Naive thymus-derived CD8-positive, alpha-beta T cell (primary cell): Measurements from ENCODE around the gene MACROD2. TPM values are rescaled to one million over a fixed set of nuclear protein-coding genes. Genes with fewer than 3 reads are reported as not detected.

ENCODE experiments used
- ATAC-seq, 2 donors: fragments of 150-1000 bp; cut with Tn5 transposase in 1 of 2; sonication (Bioruptor Pico), chemical (Tn5 transposase) in 1 of 2; 1 replicate in 1 of 2; 2 replicates in 1 of 2; pipeline ENCODE4 v1.10.0; 2021; ENCODE audit warnings: mild to moderate bottlenecking in 2 of 2, moderate library complexity in 2 of 2
- POLR2A ChIA-PET: fragments of 350-600 bp; sonication (Branson Sonifier 250); formaldehyde crosslinking; loops from one replicate; lab custom pipeline; 2021; ENCODE audit warnings: antibody characterized with exemption; lab: Charles Lee
- DNase-seq, 10 donors: peaks; one replicate each; pipeline versions ENCODE4 v3.0.0 to v3.0.0-alpha.2; 2020 to 2022
- H3K27ac Mint-ChIP-seq, 10 donors: one replicate each; pipeline ENCODE4 v1.8.0; 2020 to 2022; ENCODE audit warnings: mild to moderate bottlenecking in 10 of 10, mixed read lengths in 10 of 10, moderate library complexity in 4 of 10, inconsistent platforms in 1 of 10
- H3K27me3 Mint-ChIP-seq, 5 donors: one replicate each; pipeline ENCODE4 v1.8.0; 2021 to 2022; ENCODE audit warnings: mixed read lengths in 5 of 5
- H3K36me3 Mint-ChIP-seq, 3 donors: one replicate each; pipeline ENCODE4 v1.8.0; 2020 to 2022; ENCODE audit warnings: mixed read lengths in 3 of 3, mild to moderate bottlenecking in 2 of 3, inconsistent platforms in 1 of 3
- H3K4me1 Mint-ChIP-seq, 4 donors: one replicate each; pipeline ENCODE4 v1.8.0; 2021 to 2022; ENCODE audit warnings: mixed read lengths in 4 of 4
- H3K4me3 Mint-ChIP-seq, 10 donors: one replicate each; pipeline ENCODE4 v1.8.0; 2020 to 2022; ENCODE audit warnings: mild to moderate bottlenecking in 10 of 10, mixed read lengths in 10 of 10, moderate library complexity in 6 of 10, inconsistent platforms in 1 of 10
- H3K9me3 Mint-ChIP-seq, 9 donors: one replicate each; pipeline ENCODE4 v1.8.0; 2020 to 2022; ENCODE audit warnings: mixed read lengths in 9 of 9, mild to moderate bottlenecking in 3 of 9, inconsistent platforms in 1 of 9, moderate library complexity in 1 of 9
- polyA plus RNA-seq, 3 donors: library from polyadenylated mRNA; unstranded; fragments of 300-500 nt; fragmentation: Illumina TruSeq; gene quantifications; one replicate each; pipeline ENCODE4 v1.2.3, GENCODE V29; 2021
- total RNA-seq, 8 experiments: library from RNA in 2 of 8; stranded (reverse) in 2 of 8; gene quantifications; one replicate each; pipeline ENCODE4 v1.2.3 and lab custom pipeline; 2021 to 2026

Gene MACROD2
- total and polyA plus RNA-seq, 5 experiments from 2014 or later: 0.18 to 1.1 (median 0.60) TPM; not detected in 2

DNA sequence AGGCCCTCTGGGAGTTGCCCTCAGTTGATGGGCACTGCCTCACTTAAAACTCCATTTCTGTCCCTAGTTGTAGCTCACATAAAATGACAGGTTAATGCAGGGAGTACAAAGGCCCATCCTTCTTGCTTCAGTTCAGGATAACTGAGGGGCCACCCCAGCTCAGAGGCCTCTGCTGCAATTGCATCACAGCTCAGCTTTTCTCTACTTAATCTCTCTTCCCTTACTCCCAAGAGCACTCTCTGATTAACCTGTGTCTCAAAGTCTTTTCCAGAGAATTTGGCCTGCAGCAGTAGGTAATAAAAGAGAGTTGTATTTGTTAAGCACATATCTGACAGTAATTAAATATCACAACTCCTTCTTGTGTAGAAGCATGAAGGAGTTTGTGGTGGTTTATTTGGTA is 383.0 kb downstream of the MACROD2 start:
- no peak overlapping the region for H3K27ac Mint-ChIP-seq
- DNase-seq (no peak), ATAC-seq (no peak)
- H3K4me1 Mint-ChIP-seq: no peaks in the 10 kb centered on the region
- POLR2A ChIA-PET: no interaction called here
- no peak overlapping the region for H3K4me3 Mint-ChIP-seq
- no peaks in the 10 kb centered on the region for H3K36me3 Mint-ChIP-seq
- H3K9me3 Mint-ChIP-seq: peaks cover 2 to 13% (median 9%) of the 10 kb centered on the region in 9 donors
- H3K27me3 Mint-ChIP-seq: no peaks in the 10 kb centered on the region

DNA sequence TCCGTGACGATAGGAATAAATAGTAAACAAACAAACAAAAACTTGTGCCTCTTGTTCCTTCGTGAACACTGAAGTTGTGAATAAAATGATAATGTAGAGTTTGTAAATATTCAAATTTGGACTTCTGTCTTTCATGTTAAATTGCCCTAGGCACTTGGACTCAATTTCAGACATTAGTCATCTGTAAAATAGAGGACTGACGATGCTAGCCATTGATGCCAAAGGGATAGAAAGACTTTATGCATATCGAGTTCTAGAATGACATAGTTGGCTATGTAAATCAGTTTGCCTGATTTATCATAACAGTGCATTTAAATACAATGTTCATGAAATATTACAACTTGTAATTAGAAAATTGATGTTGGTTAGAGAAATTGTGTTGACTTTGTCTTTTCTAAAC is 388.0 kb downstream of the MACROD2 start:
- Mint-ChIP-seq H3K27me3 (no peaks in the 10 kb centered on the region), H3K4me1 (no peaks in the 10 kb centered on the region), H3K9me3 (peaks cover 7 to 29% (median 14%) of the 10 kb centered on the region in 9 donors), H3K4me3 (no peak overlapping the region), H3K27ac (no peak overlapping the region), H3K36me3 (peaks cover 0 to 2% (median 0%) of the 10 kb centered on the region in 3 donors)
- POLR2A ChIA-PET: no interaction called here
- DNase-seq (no peak), ATAC-seq (no peak)

DNA sequence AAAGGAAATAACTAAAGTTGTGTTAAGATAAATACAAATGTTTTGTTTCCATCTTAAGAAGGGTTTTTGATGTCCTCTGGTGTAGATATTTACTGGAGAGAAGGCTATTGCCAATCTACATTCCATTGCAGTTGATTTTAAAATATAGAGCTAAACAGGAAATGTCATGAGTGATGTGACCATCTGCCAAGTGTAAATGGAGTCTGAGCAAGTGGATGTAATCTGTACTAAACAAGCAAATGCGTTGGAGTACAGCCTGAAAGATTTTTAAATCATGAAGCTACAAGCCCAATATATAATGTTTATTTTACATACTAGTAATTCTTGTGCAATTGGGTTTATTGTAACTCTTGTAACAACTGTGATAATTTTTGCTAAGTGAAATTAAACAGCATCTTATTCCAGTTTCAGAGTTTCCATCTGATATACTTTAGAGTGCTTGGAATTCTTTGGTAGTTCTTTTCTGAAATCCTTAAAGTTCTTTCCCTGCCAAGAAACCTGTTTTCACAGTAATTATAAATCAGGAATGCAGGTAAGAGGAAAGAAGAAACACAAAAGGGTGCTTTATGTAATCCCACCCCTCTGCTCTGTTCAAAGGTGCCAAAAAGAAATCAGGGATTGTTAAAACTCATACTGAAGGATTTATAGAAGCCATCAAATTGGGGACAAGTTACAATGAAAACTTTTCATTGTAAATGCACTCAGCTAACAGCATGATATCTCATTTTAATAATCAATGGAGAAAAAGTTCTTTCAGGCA is 389.3 kb downstream of the MACROD2 start:
- Mint-ChIP-seq H3K4me3 (no peak overlapping the region), H3K36me3 (peaks cover 0 to 5% (median 0%) of the 10 kb centered on the region in 3 donors), H3K4me1 (no peaks in the 10 kb centered on the region), H3K27ac (no peak overlapping the region), H3K9me3 (peaks cover 7 to 29% (median 15%) of the 10 kb centered on the region in 9 donors), H3K27me3 (no peaks in the 10 kb centered on the region)
- no peak for DNase-seq
- POLR2A ChIA-PET: no interaction called here
- ATAC-seq: no peak

DNA sequence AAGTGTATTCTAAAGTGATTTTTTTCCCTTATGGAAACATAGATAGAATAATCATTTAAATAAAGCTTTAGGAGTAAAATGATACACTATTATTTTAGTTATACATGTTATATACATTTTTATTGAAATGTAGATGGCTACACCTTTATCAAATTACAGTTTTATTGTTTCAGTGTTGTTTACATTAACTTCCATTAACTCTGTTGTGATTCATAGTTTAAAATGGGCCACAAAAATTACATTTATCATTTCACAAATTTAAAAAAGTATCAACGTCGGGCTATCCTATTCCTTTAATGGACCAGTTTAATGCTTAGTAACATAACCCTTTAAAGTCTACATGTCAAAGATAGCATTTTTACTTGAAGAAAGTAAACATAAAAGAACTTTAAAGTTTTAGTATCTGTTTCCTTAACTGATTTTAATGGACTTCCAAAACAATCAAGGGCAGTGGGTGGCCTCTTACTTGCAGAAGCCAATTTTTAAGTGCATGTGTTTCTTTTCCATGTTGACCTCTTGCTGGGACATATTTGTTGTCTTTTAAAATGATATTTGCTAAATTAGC is 389.9 kb downstream of the MACROD2 start:
- POLR2A ChIA-PET: no interaction called here
- H3K9me3 Mint-ChIP-seq: peaks cover 7 to 31% (median 14%) of the 10 kb centered on the region in 9 donors
- H3K27ac Mint-ChIP-seq: no peak overlapping the region
- DNase-seq: no peak
- no peaks in the 10 kb centered on the region for H3K27me3 Mint-ChIP-seq
- H3K4me1 Mint-ChIP-seq: no peaks in the 10 kb centered on the region
- H3K36me3 Mint-ChIP-seq: peaks cover 0 to 5% (median 0%) of the 10 kb centered on the region in 3 donors
- H3K4me3 Mint-ChIP-seq: no peak overlapping the region
- ATAC-seq: no peak

DNA sequence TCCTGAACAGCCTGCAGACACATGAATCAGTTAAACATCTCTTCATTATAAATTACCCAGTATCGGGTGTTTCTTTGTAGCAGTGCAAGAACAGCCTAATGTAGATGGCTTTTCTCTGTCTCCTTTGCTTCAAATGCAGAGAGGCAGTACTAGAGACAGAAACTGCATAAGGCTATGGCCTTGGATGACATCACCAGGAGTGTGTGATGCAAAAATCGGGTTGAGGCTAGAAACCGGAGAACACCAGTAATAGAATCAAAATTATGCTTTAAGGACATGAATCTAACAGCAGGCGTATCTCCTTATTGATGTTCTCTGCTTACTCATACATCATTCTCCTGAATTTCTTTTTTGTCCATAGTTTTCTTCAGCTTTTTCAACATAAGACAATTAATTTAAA is 391.4 kb downstream of the MACROD2 start:
- DNase-seq (no peak), ATAC-seq (no peak)
- H3K27ac Mint-ChIP-seq: no peak overlapping the region
- no peaks in the 10 kb centered on the region for H3K27me3 Mint-ChIP-seq
- H3K4me1 Mint-ChIP-seq: no peaks in the 10 kb centered on the region
- H3K9me3 Mint-ChIP-seq: peaks cover 5 to 24% (median 10%) of the 10 kb centered on the region in 9 donors
- H3K36me3 Mint-ChIP-seq: peaks cover 0 to 5% (median 0%) of the 10 kb centered on the region in 3 donors
- POLR2A ChIA-PET: no interaction called here
- no peak overlapping the region for H3K4me3 Mint-ChIP-seq

DNA sequence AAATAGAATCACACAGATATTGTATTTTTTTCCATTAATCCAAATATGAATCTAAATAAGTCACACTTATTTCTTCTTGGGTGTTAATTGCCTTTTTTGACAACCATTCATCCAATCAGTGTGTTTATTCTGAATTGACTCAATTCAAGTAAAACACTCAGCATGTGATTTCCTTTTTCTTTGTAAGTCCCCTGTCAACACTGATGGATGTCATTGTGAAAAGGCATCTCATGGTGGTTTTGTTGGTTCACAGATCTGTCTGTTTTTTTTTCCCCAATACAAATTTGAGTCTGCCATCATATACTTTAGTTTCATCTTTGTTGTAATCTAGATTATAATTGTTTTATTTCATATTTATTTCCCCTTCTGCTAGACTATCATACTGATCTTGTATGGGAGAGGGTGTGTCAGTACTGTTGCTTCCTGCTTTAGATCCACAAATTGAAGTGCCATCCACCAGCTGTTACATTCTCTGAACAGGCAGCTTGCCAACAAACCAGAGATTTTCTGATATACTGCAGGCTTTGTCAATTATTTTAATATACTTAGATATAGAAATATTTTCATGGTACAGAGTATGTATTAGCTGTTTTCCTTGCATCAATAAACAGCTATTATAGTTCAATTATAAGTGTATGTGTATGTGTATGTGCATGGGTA is 406.3 kb downstream of the MACROD2 start:
- POLR2A ChIA-PET: no interaction called here
- Mint-ChIP-seq H3K27me3 (no peaks in the 10 kb centered on the region), H3K36me3 (no peaks in the 10 kb centered on the region), H3K27ac (no peak overlapping the region), H3K9me3 (peaks cover 0 to 20% (median 6%) of the 10 kb centered on the region in 9 donors), H3K4me3 (no peak overlapping the region), H3K4me1 (no peaks in the 10 kb centered on the region)
- ATAC-seq (no peak), DNase-seq (no peak)

DNA sequence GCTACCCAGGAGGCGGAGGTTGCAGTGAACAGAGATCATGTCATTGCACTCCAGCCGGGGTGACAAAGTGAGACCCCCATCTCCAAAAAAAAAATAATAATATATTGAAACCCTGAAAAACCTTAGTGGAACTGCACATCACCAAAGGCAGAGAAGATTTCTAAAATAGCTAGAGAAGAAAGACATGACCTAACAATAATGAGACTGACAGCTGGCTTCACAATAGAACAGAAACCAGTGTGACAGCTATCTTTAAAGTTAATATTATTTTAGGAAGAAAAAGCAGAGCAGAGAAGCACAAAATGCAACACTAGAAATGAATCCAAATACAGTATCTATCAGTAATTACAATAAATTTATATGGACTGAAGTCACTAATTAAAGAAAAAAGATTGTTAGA is 409.2 kb downstream of the MACROD2 start:
- Mint-ChIP-seq H3K27me3 (no peaks in the 10 kb centered on the region), H3K9me3 (peaks cover 0 to 20% (median 7%) of the 10 kb centered on the region in 9 donors), H3K27ac (no peak overlapping the region), H3K4me1 (no peaks in the 10 kb centered on the region), H3K4me3 (no peak overlapping the region), H3K36me3 (no peaks in the 10 kb centered on the region)
- ATAC-seq (no peak), DNase-seq (no peak)
- POLR2A ChIA-PET: no interaction called here

DNA sequence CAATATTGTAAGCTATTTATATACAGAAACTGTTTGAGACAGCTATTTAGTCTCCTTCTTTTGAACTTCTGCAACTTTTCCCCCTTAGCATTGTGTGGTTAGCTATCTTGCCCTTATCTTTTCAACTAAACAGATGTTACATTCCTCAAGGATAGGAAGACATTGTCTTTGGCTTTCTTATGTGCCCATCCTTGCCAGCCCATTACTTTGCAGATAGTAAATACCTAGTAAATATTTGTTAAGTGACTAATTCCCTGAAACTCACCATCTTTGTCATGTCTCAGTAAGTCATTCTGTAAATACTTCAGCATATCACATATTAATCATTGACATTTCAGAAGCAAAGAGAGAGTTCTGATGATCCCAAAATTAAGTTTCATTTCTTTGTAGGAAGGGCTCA is 411.2 kb downstream of the MACROD2 start:
- DNase-seq (no peak), ATAC-seq (no peak)
- H3K9me3 Mint-ChIP-seq: peaks cover 0 to 20% (median 5%) of the 10 kb centered on the region in 9 donors
- no peaks in the 10 kb centered on the region for H3K4me1 Mint-ChIP-seq
- no peak overlapping the region for H3K27ac Mint-ChIP-seq
- H3K36me3 Mint-ChIP-seq: no peaks in the 10 kb centered on the region
- POLR2A ChIA-PET: no interaction called here
- H3K4me3 Mint-ChIP-seq: no peak overlapping the region
- H3K27me3 Mint-ChIP-seq: no peaks in the 10 kb centered on the region

DNA sequence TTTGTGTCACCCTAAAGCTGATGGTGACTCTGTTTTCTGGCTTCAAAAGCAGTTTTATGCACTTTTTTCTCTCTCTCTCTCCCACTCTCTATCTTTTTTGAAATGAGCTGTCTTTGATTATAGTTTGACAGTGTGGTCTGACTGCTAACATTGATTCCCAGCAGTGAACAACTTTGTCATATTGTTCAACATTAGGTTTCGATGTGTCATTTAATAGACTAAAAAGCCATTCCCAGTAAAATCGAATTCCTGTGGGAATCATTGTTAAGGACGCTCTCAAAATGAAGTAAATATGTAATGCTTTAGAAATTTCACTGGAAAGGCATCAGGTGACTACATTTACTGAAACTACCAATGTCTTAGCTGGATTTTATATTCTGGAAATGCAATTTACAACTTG is 412.0 kb downstream of the MACROD2 start:
- no peak overlapping the region for H3K27ac Mint-ChIP-seq
- DNase-seq (no peak), ATAC-seq (no peak)
- no peaks in the 10 kb centered on the region for H3K27me3 Mint-ChIP-seq
- POLR2A ChIA-PET: no interaction called here
- no peaks in the 10 kb centered on the region for H3K4me1 Mint-ChIP-seq
- no peak overlapping the region for H3K4me3 Mint-ChIP-seq
- H3K9me3 Mint-ChIP-seq: peaks cover 0 to 20% (median 6%) of the 10 kb centered on the region in 9 donors
- H3K36me3 Mint-ChIP-seq: peaks cover 0 to 3% (median 0%) of the 10 kb centered on the region in 3 donors

DNA sequence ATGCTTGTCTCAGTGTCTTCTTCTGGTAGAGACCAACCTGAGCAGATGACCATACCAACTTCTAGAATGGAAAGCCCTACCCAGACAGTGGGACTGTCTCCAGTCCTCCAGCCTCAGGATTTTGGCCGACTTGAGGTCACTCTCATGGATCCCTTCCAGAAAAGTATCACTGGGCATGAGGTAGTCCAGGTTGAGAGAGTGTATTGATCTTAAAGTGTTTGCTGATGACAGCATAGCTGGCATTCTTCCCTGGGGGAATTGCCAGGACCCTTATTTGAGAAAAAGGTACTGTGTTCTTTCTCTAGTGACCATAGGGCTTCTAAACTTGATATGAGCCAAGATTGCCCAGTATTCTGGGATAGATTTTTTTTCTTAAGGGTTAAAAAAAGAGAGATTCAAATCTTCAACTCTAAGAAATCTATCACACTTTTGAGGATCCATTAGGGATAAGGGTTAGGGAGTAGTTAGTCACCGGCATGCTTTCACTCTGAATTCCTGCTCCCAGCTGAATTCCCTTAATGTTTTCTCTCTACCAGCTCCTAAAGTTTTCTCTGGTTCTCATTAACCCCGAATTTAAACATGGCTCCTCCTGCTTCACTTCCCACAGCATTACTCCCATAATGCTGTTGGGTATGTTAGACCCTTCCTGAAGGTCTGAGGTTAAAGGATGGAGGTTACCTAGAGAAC is 415.7 kb downstream of the MACROD2 start:
- no peak for DNase-seq
- Mint-ChIP-seq H3K9me3 (peaks cover 0 to 30% (median 2%) of the 10 kb centered on the region in 9 donors), H3K4me1 (no peaks in the 10 kb centered on the region), H3K27me3 (no peaks in the 10 kb centered on the region), H3K36me3 (peaks cover 0 to 5% (median 0%) of the 10 kb centered on the region in 3 donors), H3K4me3 (no peak overlapping the region), H3K27ac (no peak overlapping the region)
- no peak for ATAC-seq
- POLR2A ChIA-PET: no interaction called here

DNA sequence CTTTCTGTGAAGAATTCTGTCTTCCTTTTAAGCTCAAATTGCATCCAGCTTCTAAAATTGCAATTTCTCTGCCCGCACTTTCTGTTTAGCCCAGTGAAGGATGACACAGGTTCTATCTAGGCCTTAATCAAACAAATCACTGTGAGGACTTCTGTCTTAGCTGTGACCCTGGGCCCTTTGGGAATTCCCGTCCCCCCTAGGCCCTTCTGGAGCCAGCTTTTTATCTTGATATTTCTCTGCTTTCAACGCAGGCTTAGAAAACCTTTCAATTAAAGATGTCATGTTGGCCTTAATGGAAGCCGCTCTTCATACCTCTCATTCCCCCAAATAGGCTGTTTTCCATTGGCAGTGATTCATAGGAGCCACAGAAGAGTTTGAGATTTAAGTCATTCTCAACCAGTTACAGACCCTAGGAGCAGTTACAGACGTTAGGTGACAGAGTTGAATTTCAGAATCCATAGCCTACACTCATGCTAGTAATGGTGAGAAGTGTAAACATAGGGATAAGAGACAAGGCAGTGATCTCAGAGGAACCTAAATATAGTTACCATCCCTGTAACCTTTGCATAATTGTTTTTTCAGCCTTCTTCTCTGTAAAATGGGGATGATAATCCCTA is 416.9 kb downstream of the MACROD2 start:
- no peak for DNase-seq
- peaks cover 0 to 27% (median 4%) of the 10 kb centered on the region in 9 donors for H3K9me3 Mint-ChIP-seq
- no peak for ATAC-seq
- H3K4me1 Mint-ChIP-seq: no peaks in the 10 kb centered on the region
- POLR2A ChIA-PET: no interaction called here
- H3K4me3 Mint-ChIP-seq: no peak overlapping the region
- H3K36me3 Mint-ChIP-seq: peaks cover 0 to 5% (median 0%) of the 10 kb centered on the region in 3 donors
- no peak overlapping the region for H3K27ac Mint-ChIP-seq
- H3K27me3 Mint-ChIP-seq: no peaks in the 10 kb centered on the region

DNA sequence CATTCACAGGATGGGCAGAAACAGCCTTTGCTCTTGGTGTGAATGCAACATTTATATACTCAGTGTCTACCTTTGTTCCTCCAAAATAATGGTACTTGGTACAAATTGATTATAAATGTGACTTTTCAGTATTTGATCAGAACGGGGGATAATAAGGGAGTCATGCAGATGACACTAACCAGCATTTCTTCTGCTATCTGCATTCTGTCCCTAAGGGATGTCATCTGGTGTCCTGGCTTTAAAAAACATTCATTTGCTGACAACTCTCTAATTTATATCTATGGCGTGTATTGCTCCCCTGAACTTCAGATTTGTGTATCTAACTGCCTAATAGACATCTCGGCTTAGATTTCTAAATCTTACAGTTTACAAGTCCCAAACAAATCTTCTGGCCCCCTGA is 418.5 kb downstream of the MACROD2 start:
- no peak overlapping the region for H3K4me3 Mint-ChIP-seq
- POLR2A ChIA-PET: no interaction called here
- no peaks in the 10 kb centered on the region for H3K4me1 Mint-ChIP-seq
- H3K9me3 Mint-ChIP-seq: peaks cover 0 to 18% (median 4%) of the 10 kb centered on the region in 9 donors
- H3K27ac Mint-ChIP-seq: no peak overlapping the region
- peaks cover 0 to 5% (median 0%) of the 10 kb centered on the region in 3 donors for H3K36me3 Mint-ChIP-seq
- no peak for DNase-seq
- no peaks in the 10 kb centered on the region for H3K27me3 Mint-ChIP-seq
- no peak for ATAC-seq
